ENCODE data around the gene TUBB8B.
"Not testable (repeated sequence)": the region's sequence is repeated elsewhere in the genome, so short reads cannot be mapped to it uniquely, and the experiment has no call there.

Gene TUBB8B

GRCh38 chr18:49176-49665 is at the start of gene TUBB8B:
Gene TUBB8B, minus strand, starts transcription at chr18:49615. Its CDS starts 58 bp downstream, at chr18:49557.
- not testable (repeated sequence) for DNase-seq (ENCODE audit: extremely low spot score, insufficient read length, low read depth); FAIRE-seq

- FAIRE-seq: not testable (repeated sequence)
Measured at GRCh38 chr18:97252-97914, 48.0 kb upstream of the TUBB8B start.

GRCh38 chr18:96767-97131 is 47.3 kb upstream of the TUBB8B start:
- not testable (repeated sequence) for DNase-seq (ENCODE audit: extremely low spot score, insufficient read length, low read depth); FAIRE-seq

More at GRCh38 chr18:97252-97914, 48.0 kb upstream of the TUBB8B start:
- not testable (repeated sequence) for DNase-seq (ENCODE audit: extremely low spot score, insufficient read length, low read depth)

GRCh38 chr18:96101-96766 is 46.8 kb upstream of the TUBB8B start:
- FAIRE-seq; DNase-seq (ENCODE audit: extremely low spot score, insufficient read length, low read depth): not testable (repeated sequence)

- FAIRE-seq; DNase-seq (ENCODE audit: extremely low spot score, insufficient read length, low read depth): not testable (repeated sequence)
Measured at GRCh38 chr18:95580-95979, 46.2 kb upstream of the TUBB8B start.

GRCh38 chr18:93897-94408 is 44.5 kb upstream of the TUBB8B start:
- DNase-seq (ENCODE audit: extremely low spot score, insufficient read length, low read depth); FAIRE-seq: not testable (repeated sequence)

- DNase-seq (ENCODE audit: extremely low spot score, insufficient read length, low read depth); FAIRE-seq: not testable (repeated sequence)
Measured at GRCh38 chr18:91561-91960, 42.1 kb upstream of the TUBB8B start.

- FAIRE-seq; DNase-seq (ENCODE audit: extremely low spot score, insufficient read length, low read depth): not testable (repeated sequence)
Measured at GRCh38 chr18:90396-91193, 41.2 kb upstream of the TUBB8B start.

- DNase-seq (ENCODE audit: extremely low spot score, insufficient read length, low read depth); FAIRE-seq: not testable (repeated sequence)
Measured at GRCh38 chr18:89124-89523, 39.7 kb upstream of the TUBB8B start.

- FAIRE-seq; DNase-seq (ENCODE audit: extremely low spot score, insufficient read length, low read depth): not testable (repeated sequence)
Measured at GRCh38 chr18:84801-85200, 35.4 kb upstream of the TUBB8B start.

GRCh38 chr18:82626-83209 is 33.3 kb upstream of the TUBB8B start:
- FAIRE-seq; DNase-seq (ENCODE audit: extremely low spot score, insufficient read length, low read depth): not testable (repeated sequence)

- not testable (repeated sequence) for FAIRE-seq; DNase-seq (ENCODE audit: extremely low spot score, insufficient read length, low read depth)
Measured at GRCh38 chr18:80881-81280, 31.5 kb upstream of the TUBB8B start.

GRCh38 chr18:80202-80601 is 30.8 kb upstream of the TUBB8B start:
- FAIRE-seq; DNase-seq (ENCODE audit: extremely low spot score, insufficient read length, low read depth): not testable (repeated sequence)

- not testable (repeated sequence) for DNase-seq (ENCODE audit: extremely low spot score, insufficient read length, low read depth); FAIRE-seq
Measured at GRCh38 chr18:75525-76160, 26.2 kb upstream of the TUBB8B start.

- DNase-seq (ENCODE audit: extremely low spot score, insufficient read length, low read depth); FAIRE-seq: not testable (repeated sequence)
Measured at GRCh38 chr18:73181-73777, 23.9 kb upstream of the TUBB8B start.

GRCh38 chr18:67701-68100 is 18.3 kb upstream of the TUBB8B start:
- not testable (repeated sequence) for FAIRE-seq; DNase-seq (ENCODE audit: extremely low spot score, insufficient read length, low read depth)

GRCh38 chr18:64279-64678 is 14.9 kb upstream of the TUBB8B start:
- FAIRE-seq; DNase-seq (ENCODE audit: extremely low spot score, insufficient read length, low read depth): not testable (repeated sequence)

- not testable (repeated sequence) for DNase-seq (ENCODE audit: extremely low spot score, insufficient read length, low read depth)
- FAIRE-seq: peak; percentile 9
Measured at GRCh38 chr18:63656-64055, 14.2 kb upstream of the TUBB8B start.

- not testable (repeated sequence) for FAIRE-seq; DNase-seq (ENCODE audit: extremely low spot score, insufficient read length, low read depth)
Measured at GRCh38 chr18:54388-54787, 5.0 kb upstream of the TUBB8B start.
